ENCODE data around the gene TMEM213. TPM values are rescaled to one million over a fixed set of nuclear protein-coding genes. Genes with fewer than 3 reads are reported as not detected.
"Not testable (repeated sequence)": the region's sequence is repeated elsewhere in the genome, so short reads cannot be mapped to it uniquely, and the experiment has no call there.

The TMEM213 gene
- total RNA-seq, 1 donor from 2014 or later: not detected

DNA sequence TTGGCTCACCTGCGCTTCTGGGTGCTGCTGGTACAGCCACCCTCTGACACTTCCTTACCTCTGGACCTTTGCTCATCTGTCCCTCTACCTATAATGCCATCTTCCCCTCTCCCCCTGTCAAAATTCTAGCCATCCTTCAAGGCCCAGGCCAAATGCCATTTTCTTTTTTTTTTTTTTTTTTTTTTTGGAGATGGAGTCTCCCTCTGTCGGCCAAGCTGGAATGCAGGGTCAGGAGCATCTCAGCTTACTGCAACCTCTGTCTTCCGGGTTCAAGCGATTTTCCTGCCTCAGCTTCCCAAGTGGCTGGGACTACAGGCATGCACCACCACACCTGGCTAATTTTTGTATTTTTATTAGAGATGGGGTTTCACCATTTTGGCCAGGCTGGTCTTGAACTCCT lies 748 bp upstream of the TMEM213 start:
- DNase-seq (ENCODE audit: low spot score): not testable (repeated sequence)

DNA sequence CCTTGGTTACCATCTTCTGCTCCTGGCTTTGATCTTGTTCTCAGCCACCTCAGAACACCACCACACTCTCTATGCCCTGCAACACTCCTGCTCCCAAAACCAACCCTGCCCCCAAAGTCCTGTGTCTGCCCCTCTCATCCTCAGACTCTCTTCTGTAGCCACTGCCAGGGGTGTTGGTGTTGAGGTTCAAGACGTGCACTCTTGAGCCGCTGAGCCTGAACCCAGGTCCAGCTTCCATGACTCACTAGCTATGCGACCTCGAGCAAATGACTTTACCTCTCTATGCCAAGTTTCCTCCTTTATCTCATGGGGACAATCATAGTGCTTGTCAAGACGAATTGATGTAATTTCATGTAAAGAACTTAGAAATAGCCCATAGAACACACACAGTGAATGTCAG lies 1.0 kb downstream of the TMEM213 start:
- no peak for DNase-seq (ENCODE audit: low spot score)

DNA sequence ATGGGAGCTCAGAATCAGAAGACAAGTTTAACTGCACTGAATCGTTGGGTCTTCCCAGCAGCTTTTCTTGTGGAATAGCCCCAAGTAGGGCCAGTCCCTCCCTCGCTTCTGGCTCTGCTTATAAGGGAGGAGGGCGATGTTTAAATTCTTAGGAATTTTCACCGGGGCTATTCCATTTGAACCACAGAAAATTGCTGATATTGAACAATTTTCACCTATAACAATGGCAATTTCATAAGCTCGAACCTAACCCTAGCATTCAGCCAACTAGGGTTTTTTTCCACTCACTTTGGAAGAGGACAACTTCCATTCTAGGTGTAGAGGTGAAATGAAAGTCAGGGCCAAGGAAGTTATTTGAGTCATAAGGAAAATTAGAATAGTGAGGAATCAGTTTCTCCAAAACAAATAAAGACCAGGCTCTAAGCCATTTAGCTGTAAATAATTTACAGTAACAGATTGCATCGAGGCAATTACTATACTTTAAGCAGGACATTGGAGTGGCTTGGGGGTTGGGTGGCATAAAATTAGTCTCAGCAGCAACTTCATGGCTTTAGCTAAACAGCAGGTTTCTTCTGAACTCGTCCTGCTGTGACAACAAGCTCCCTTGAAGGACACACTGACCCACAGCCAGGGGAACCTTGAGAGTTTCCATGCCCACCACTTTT lies 1.7 kb downstream of the TMEM213 start:
- DNase-seq (ENCODE audit: low spot score): no peak

DNA sequence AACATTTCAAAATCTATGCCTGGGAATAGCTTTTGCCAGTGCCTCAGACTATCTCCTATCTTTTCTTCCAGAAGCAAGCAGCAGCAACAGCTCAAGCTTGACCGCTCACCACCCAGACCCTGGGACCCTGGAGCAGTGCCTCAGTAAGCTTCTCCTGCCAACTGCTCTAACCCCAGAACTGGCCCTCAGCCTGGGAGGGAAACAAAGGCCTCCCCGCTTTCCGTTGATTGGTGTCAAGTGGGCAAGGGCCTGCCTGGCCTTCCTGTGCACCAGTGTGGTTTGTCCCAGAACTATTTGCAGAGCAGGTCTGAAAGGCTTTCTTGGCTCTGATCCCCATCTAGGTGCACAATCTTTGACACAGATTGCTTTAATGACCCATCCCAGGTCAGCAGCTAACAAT lies 3.5 kb downstream of the TMEM213 start:
- no peak for DNase-seq (ENCODE audit: low spot score)

DNA sequence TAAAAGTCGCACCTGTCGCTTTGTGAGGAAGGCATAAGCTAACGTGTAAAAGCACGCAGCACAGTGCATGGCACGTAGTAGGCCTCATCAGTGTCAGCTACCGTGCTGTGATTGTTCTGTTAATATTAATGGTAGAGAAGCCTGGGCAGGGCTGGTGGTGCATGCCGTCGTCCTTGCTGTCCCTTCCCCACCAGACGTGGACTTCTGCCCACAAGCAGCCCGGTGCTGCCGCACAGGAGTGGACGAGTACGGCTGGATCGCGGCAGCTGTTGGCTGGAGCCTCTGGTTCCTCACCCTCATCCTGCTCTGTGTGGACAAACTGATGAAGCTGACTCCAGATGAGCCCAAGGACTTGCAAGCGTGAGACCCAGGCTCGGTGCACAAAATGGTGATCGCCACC lies 4.9 kb downstream of the TMEM213 start:
- no peak for DNase-seq (ENCODE audit: low spot score)

DNA sequence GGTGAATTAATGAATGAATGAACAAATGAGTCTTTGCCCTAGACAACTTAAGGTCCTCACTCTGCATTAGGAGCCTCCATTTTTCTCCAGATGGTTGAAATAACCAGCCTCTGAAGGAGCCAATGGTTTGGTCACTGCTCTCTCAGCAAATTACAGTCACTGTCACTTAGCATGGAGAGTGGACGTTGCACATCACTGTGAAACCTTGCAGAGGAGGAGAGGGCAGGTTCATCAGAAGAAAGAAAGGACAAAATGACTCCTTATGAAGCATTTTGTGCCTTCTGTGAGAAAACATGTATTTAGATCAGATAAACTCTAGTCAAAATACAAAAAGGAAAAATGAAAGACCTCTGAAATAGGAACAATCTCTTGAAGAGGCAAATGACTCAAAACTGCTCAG lies 6.8 kb downstream of the TMEM213 start:
- DNase-seq (ENCODE audit: low spot score): no peak

DNA sequence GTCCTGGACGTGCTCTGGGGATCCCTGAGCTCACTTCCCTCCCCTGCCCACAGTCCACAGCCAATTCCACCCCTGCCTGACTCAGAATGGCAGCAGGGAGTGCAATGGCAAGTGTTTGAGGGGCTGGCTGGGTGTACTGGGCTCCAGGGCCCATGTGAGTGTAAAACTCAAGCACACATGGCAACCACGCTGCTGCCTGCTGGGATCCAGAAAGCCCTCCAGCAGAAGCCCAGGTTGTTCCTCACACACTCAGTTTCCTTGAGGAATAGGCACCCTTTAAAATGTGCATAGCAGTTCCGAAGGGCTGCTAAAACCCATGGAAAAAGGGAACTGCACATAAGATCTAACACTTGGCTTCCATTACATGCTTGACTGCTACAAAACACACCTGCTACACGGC lies 11.6 kb downstream of the TMEM213 start:
- no peak for DNase-seq (ENCODE audit: low spot score)

DNA sequence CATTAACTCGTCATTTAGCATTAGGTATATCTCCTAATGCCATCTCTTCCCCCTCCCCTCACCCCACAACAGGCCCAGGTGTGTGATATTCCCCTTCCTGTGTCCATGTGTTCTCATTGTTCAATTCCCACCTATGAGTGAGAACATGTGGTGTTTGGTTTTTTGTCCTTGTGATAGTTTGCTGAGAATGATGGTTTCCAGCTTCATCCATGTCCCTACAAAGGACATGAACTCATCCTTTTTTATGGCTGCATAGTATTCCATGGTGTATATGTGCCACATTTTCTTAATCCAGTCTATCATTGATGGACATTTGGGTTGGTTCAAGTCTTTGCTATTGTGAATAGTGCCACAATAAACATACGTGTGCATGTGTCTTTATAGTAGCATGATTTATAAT lies 13.5 kb downstream of the TMEM213 start:
- DNase-seq (ENCODE audit: low spot score): not testable (repeated sequence)

DNA sequence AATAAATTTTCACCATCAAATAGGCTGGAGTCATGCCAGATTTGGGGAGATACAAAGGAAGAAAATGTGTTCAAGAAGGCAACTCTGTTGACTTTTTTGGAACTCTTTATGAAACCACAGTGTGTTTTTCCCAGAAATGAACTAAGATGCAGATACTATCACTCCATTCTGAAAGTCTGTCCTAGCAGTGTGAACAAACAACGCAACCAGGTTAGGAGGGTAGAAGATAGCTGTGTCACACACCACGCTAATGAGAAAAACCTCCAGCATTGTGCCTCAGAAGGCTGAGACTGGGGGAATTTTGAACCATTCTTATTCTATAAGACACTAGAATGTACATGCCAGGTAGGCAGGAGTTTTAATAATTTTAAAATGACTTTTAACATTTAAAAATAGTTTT lies 16.2 kb downstream of the TMEM213 start:
- DNase-seq (ENCODE audit: low spot score): no peak

DNA sequence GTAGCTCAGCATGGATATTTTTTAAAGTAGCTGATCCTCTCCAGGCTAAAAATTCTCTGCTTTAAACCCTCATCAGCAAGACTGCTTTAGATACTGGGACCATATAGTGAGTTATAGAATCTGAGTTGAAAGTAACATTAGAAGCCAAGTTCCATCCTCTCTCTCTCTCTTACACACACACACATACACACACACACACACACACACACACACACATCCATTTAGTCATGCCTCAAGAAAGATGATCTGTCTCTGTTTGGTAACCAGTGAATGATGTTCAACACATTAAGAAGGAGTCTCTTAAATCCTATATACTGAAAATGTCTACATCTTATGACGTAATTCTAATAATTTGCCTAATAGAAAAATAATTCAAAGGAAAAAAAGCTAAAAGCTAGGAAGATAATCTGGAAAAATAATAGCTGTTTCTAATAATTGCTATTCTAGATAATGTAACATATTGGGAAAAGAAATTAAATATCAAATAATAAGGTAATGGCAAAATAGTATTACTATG lies 17.1 kb downstream of the TMEM213 start:
- DNase-seq (ENCODE audit: low spot score): no peak

DNA sequence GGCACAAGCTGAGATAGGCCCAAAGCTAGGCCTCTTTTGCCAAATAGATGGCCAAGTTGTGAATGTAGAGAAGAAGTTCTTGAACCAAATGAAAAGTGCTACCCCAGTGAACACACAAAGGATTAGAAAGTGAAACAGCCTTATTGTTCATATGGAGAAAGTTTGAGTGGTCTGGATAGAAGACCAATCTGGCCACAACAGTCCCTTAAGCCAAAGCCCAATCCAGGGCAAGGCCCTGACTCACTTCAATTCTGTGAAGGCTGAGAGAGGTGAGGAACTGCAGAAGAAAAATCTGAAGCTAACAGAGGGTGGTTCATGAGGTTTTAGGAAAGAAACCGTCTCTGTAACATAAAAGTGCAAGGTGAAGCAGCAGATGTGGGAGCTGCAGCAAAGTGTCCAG lies 18.9 kb downstream of the TMEM213 start:
- no peak for DNase-seq (ENCODE audit: low spot score)

DNA sequence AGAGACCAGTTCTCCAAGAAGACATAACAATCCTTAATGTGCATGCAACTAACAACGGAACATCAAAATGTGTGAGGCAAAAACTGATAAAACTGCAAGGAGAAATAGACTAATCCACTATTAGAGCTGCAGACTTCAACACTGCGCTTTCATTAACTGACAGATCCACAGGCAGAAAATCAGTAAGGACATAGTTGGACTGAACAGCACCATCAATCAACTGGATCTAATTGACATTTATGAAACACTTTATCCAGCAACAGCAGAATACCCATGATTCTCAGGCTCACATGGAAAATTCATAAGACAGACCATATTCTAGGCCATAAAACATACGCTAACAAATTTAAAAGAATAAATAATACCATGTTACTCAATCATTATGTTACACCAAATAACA lies 21.8 kb downstream of the TMEM213 start:
- DNase-seq (ENCODE audit: low spot score): no peak

DNA sequence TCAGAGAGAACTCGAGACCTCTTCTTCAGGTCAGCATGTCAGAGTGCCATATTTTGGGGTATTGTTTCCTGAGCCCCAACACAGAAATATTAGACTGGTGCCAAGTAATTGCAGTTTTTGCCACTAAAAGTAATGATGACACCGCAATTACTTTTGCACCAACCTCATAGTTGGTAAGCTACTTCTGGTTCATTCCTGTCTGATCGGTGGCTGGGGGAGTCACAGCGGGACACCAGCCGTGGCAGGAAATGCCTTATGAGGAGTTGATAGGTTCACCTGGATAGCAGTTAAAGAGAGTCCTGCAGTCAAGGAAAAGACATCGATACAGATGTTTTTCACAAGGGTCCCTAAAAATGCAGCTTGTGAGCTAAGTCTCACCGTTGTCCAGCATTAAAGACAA lies 24.1 kb downstream of the TMEM213 start:
- DNase-seq (ENCODE audit: low spot score): no peak

DNA sequence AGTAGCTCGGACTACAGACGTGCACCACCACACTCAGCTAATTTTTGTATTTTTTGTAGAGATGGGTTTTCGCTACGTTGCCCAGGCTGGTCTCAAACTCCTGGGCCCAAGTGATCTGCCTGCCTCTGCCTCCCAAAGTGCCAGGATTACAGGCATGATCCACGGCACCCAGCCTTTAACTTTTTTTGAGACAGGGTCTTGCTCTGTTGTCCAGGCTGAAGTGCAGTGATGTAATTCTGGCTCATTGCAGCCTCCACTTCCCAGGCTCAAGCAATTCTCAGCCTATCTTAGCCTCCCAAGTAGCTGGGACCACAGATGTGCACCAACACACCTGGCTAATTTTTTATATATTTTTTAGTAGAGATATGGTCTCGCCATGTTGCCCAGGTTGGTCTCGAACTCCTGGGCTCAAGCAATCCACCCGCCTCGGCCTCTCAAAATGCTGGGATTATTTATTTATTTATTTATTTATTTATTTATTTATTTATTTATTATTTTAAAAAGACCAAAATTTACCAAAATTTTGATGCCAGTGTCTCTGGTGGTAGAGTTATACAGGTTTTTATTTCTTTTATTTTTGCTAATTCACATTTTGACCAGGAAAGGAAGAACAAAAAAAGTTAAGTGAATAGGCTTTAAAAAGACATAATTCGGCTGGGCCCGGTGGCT lies 25.2 kb downstream of the TMEM213 start:
- no peak for DNase-seq (ENCODE audit: low spot score)

DNA sequence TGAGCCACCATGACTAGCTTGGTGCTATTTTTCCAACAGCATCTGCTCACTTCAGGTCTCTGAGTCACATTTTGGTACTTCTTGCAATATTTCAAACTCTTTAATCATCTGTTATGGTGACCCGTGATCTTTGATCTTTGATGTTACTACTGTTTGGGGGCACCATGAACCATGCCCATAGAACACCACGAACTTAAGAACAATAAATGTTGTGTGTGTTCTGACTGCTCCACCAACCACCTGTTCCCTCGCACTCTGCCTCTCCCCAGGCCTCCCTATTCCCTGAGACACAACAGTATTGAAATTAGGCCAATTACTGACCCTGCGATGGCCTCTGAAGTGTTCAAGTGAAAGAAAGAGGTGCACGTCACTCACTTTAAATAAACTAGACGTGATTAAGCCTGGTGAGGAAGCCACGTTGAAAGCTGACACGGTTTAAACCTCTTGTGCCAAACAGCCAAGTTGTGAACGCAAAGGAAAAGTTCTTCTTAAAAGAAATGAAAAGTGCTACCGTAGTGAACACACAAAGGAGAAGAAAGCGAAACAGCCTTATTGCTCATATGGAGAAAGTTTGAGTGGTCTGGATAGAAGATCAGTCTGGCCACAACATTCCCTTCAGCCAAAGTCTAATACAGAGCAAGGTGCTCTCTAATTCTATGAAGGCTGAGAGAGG lies 27.4 kb downstream of the TMEM213 start:
- no peak for DNase-seq (ENCODE audit: low spot score)

DNA sequence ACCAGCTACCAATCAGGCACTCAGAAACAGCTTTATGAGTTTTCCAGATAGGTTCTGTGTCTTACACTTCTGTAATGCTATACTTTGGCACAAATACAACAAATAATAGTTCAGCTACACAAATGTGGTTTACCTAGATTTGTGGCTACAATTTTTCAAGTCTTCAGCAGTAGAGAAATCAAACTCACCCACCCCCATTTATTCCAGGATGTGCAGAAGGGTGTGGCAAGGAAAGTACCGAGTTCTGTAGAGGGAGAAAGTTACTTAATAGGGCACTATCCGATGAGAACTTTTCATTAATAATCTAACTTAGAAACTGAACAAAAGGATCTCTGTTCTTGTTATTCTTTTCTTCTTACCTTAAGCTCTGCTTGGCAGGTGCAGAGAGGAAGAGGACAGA lies 30.5 kb downstream of the TMEM213 start:
- DNase-seq (ENCODE audit: low spot score): no peak

DNA sequence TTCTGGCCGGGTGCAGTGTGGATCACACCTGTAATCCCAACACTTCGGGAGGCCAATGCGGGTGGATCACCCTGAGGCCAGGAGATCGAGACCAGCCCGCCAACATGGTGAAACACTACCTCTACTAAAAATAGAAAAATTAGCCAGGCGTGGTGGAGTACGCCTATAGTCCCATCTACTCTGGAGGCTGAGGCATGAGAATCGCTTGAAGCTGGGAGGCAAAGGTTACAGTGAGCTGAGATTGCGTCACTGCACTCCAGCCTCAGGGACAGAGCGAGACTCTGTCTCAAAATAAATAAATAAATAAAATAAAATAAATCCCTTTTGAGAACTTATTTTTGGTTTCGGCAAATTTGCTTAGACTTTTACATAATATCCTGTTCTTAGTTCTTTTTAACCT lies 31.5 kb downstream of the TMEM213 start:
- no peak for DNase-seq (ENCODE audit: low spot score)

DNA sequence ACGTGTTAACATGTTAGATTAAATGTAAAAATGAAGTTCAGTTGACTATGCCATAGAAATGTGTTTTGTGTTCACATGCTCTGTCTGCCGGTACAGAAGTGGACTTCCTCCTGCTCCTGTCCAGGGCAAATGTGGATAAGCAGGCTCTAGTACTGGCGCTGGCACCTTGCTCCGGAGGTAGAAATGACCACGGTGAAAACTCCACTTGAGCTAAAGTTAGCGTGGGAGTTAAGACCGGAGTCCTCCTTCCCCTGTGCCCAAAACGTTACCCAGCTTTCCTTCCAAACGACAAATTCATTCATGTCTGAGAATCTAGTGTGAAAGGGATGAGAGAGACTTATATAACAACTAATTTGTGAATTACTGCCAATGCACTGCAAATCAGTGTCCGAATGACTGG lies 35.2 kb downstream of the TMEM213 start:
- no peak for DNase-seq (ENCODE audit: low spot score)

DNA sequence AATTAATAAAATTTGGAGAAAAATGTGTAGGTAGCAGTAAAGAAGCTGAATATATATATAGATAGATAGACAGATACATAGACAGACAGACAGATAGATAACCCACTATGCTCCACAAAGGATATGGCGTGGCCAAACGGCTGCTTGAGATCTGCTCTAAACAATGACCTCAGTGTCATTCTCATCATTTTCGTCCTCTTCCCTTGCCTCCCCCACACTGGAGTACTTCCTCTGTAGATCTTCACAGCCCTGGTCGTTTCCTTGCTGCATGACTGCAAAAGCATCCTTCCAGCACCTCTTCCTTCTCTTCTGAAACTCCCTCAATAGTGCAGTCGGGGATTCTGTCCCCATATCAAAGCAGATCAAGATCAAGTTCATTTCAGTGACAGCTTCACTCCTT lies 35.8 kb downstream of the TMEM213 start:
- DNase-seq (ENCODE audit: low spot score): no peak

DNA sequence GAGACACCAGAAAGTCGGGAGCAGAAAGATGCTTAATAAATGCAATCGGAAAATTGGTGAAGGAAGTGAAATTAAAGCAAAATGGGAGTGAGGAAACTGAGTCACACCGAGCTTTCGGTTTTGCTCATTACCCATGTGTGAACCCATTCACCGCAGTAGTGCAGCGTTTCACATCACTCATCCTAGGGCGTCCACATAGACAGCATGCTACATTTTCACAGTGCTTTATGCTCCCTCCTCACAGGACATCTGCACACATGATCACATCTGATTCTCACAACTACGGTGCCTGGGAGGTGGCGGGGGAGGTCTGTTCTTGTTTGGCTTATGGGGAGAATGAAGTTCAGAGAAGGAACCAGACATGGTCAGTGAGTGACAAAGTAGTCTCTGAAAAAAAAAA lies 36.8 kb downstream of the TMEM213 start:
- no peak for DNase-seq (ENCODE audit: low spot score)

DNA sequence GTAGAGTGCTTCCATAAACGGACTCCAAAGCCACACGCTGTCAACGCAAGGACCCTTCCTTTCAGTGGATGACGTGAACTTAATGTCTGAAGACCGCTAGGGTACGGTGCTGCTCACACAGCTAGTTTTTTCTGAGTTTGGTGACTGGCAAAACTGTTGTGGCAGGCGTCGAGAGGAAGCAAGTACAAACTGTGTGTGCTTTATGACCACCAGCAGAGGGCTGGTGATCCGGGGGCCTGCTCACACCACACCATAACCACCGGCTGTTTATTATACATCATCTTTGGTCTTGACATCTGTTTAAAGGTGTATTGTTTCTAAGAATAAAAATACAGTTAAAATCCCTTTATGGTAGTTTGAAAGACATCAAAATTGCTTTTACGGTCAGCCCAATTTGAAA lies 37.3 kb downstream of the TMEM213 start:
- DNase-seq (ENCODE audit: low spot score): no peak

DNA sequence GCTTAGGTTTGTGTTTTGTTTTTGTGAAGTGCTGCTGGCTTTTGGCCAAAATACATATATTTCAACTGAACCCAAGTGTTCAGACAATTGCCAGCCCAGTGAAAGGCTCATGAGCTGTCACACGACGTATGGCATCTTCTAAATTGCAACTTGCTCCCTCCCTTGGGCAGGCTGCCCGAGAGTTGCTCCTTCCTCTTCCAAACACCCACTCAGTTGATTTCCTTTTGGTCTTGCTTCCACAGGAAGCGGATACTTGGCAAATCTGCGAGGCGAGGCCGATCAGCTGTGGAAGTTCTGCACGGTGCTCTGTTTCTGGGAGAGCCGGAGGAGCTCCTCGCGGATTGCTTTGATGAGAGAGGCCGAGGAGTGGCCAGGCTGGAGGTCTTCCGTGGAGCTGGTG lies 39.8 kb downstream of the TMEM213 start:
- no peak for DNase-seq (ENCODE audit: low spot score)

DNA sequence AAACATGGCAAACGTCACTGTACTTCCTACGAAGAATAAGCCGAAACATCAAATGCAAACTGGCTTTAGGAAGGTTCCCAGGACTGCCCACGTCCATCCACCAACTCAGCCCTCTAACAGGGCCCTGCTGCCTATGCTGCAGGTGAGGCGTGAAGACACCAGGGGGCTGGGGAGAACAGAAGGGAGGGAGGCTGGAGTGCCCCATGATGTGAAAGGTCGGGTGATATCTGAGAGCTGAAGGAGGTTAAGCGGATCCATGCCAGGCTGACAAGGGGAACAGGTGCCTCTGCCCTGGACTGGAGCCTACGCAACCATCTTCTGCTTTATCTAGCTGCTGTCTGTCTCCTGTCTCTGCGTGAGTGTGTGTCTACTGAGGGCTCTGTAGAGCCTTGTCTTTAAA lies 40.4 kb downstream of the TMEM213 start:
- DNase-seq (ENCODE audit: low spot score): no peak
